ENCODE data around the gene SLC38A11.
A peak's percentile ranks its signal among the peaks of the same experiment; 100 is the strongest.

Gene SLC38A11

DNA sequence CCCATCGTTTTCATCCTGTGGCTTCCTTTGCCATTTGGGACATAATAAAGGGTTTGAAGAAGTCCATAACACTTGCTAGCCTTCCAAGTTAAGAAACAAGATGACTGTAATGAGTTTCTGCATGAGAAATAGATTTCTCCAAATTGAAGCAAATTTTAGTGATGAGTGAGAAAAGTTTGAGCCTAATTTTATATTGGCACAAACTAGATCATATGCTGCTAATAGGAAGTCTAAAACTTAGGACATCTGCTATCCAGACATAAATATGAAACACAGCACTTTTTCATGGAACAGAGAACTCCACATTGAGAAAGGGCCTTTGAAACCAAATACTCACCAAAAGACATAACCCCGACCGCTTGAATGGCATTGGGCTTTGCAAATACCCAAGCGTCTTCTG lies 39.8 kb downstream of the SLC38A11 start:
- no peak overlapping the region for H3K27ac ChIP-seq
- TF ChIP-seq, protein P1, sequence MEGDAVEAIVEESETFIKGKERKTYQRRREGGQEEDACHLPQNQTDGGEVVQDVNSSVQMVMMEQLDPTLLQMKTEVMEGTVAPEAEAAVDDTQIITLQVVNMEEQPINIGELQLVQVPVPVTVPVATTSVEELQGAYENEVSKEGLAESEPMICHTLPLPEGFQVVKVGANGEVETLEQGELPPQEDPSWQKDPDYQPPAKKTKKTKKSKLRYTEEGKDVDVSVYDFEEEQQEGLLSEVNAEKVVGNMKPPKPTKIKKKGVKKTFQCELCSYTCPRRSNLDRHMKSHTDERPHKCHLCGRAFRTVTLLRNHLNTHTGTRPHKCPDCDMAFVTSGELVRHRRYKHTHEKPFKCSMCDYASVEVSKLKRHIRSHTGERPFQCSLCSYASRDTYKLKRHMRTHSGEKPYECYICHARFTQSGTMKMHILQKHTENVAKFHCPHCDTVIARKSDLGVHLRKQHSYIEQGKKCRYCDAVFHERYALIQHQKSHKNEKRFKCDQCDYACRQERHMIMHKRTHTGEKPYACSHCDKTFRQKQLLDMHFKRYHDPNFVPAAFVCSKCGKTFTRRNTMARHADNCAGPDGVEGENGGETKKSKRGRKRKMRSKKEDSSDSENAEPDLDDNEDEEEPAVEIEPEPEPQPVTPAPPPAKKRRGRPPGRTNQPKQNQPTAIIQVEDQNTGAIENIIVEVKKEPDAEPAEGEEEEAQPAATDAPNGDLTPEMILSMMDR (conservative IDR thresholded peaks at IDR 0.05): no peak
- TF ChIP-seq ZFX (IDR thresholded peaks at IDR 0.05): no peak

GRCh38 chr2:164913640-164914350 lies 41.5 kb downstream of the SLC38A11 start:
- no peak for TF ChIP-seq ZFX (IDR thresholded peaks at IDR 0.05)
- TF ChIP-seq, protein P1 (conservative IDR thresholded peaks at IDR 0.05): peak; percentile 60
- no peak overlapping the region for H3K27ac ChIP-seq

- TF ChIP-seq, protein P1 (conservative IDR thresholded peaks at IDR 0.05): no peak
- H3K27ac ChIP-seq: no peak overlapping the region
These were observed 42.3 kb downstream of the SLC38A11 start for GRCh38 chr2:164913011-164913410.

DNA sequence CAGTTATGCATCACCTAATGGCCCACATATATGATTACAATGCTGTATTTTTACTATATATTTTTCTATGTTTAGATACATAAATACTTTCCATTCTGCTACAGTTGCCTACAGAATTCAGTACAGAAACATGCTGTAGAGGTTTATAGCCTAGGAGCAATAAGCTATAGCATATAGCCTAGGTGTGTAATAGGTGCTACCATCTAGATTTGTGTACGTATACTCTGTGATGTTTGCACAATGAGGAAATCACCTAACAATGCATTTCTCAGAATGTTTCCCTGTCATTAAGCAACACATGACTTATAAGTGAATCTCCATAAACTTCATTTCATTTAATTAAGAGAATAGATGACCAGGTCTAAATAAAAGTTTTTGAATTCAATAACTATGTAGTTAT lies 43.5 kb downstream of the SLC38A11 start:
- H3K27ac ChIP-seq: no peak overlapping the region
- no peak for TF ChIP-seq ZFX (IDR thresholded peaks at IDR 0.05)
- TF ChIP-seq, protein P1 (conservative IDR thresholded peaks at IDR 0.05): no peak

DNA sequence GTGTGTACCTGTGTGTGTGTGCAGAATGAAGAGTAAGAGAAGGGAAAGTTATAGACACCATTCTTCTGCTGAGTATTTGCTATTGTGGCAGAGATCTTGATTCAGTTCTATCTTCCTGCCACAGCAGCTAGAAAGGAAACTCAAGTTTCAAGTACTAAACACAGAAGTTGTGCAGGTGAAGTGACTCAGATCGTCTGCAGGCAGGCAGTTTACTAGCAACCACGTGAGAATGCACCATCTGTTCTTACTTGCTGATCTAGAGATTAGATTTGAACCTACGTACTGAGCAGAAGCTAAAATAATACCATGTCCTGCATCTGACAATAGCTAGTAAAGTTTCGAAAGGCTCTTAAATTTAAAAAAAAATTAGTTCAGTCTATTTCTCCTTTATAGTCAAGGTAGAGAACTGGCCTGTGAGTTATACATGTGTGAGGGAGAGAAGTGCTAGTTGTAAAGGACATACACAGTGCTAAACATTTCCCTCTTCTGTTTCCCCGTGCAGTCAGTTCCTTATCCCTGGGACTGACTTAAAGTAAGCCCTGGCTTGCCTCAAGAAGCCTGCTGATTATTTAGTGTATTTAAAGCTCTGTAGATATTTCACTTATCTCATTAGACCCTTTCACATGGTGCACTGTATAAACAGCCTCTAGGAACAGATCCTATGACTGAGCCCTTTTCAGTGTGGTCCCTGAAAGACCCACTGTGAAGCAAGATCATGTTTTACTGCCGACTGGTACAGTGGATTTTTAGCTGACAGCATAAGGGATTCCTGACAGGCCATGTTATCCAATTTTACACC lies 45.0 kb downstream of the SLC38A11 start:
- H3K27ac ChIP-seq: no peak overlapping the region
- no peak for TF ChIP-seq ZFX (IDR thresholded peaks at IDR 0.05)
- TF ChIP-seq, protein P1 (conservative IDR thresholded peaks at IDR 0.05): no peak

- TF ChIP-seq, protein P1 (conservative IDR thresholded peaks at IDR 0.05): no peak
- TF ChIP-seq ZFX (IDR thresholded peaks at IDR 0.05): no peak
- no peak overlapping the region for H3K27ac ChIP-seq
These were observed 48.4 kb downstream of the SLC38A11 start for GRCh38 chr2:164906947-164907346.

GRCh38 chr2:164905307-164905706 lies 50.0 kb downstream of the SLC38A11 start:
- H3K27ac ChIP-seq: no peak overlapping the region
- no peak for TF ChIP-seq ZFX (IDR thresholded peaks at IDR 0.05)
- TF ChIP-seq, protein P1 (conservative IDR thresholded peaks at IDR 0.05): no peak
